Suprapubic skin (tissue), 4 donors: ENCODE measurements around the gene SHISA9.

Experiments used
- CTCF ChIP-seq, 2 donors: fragments of 200-600 bp in 1 of 2; fragments of 450-650 bp in 1 of 2; sonication (generic) in 1 of 2; IDR thresholded peaks; one replicate each; pipeline ENCODE4 v1.5.1; 2016 to 2019; ENCODE audit warnings: antibody characterized with exemption in 2 of 2, mild to moderate bottlenecking in 1 of 2, moderate library complexity in 1 of 2
- POLR2A ChIP-seq, 2 donors: fragments of 450-650 bp; IDR thresholded peaks; one replicate each; pipeline ENCODE4 v1.6.1; 2017; ENCODE audit warnings: antibody characterized with exemption in 2 of 2, mild to moderate bottlenecking in 2 of 2, moderate library complexity in 2 of 2
- POLR2AphosphoS5 ChIP-seq, 3 donors: sonication (generic); formaldehyde crosslinking; IDR thresholded peaks; one replicate each; pipeline ENCODE4 v1.6.1; 2017; ENCODE audit warnings: antibody characterized with exemption in 3 of 3

GRCh38 chr16:13047276-13047675 is 145.9 kb downstream of the SHISA9 start:
- TF ChIP-seq POLR2A (IDR thresholded peaks at IDR 0.05) (no peak), CTCF (IDR thresholded peaks at IDR 0.05) (no peak), POLR2AphosphoS5 (IDR thresholded peaks at IDR 0.05) (no peak)
